ENCODE measurements around the gene TLR3. TPM values are rescaled to one million over a fixed set of nuclear protein-coding genes. Genes with fewer than 3 reads are reported as not detected.

The TLR3 gene
- total RNA-seq, 4 donors from 2014 or later: 2.9 to 12.6 (median 8.6) TPM

DNA sequence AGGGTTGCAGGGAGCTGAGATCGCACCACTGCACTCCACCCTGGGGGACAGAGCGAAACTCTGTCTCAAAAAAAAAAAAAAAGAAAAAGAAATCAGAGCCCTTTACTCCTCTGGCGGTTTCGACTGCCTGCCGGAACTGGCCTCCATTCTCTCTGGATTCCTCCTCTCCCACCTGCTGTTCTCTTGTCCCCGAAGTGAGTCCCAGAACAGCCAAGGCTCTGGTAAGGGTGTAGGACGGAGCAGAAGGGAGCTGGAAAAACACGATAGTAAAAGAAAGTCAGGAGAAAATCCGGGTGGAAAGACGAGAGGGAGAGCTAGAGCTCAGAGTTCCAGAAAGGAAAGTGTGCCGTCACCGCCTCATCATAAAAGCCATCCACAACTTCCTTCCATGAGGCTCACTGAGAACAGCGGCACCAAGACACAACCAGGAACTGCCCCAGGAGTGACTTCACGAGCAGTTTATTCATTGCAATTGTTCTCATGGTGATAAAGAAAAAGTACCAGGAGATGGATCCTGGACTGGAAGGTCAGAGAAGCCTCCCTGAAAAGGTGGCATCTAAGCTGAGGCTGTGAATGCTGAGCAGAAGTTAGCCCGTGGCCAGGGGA, 12.3 kb downstream of the TLR3 start:
- no peaks in the 10 kb centered on the region for H3K27me3 ChIP-seq
- no peaks in the 10 kb centered on the region for H3K9me3 ChIP-seq
- no peak for TF ChIP-seq POLR2A (IDR thresholded peaks at IDR 0.05)
- TF ChIP-seq, protein P1, sequence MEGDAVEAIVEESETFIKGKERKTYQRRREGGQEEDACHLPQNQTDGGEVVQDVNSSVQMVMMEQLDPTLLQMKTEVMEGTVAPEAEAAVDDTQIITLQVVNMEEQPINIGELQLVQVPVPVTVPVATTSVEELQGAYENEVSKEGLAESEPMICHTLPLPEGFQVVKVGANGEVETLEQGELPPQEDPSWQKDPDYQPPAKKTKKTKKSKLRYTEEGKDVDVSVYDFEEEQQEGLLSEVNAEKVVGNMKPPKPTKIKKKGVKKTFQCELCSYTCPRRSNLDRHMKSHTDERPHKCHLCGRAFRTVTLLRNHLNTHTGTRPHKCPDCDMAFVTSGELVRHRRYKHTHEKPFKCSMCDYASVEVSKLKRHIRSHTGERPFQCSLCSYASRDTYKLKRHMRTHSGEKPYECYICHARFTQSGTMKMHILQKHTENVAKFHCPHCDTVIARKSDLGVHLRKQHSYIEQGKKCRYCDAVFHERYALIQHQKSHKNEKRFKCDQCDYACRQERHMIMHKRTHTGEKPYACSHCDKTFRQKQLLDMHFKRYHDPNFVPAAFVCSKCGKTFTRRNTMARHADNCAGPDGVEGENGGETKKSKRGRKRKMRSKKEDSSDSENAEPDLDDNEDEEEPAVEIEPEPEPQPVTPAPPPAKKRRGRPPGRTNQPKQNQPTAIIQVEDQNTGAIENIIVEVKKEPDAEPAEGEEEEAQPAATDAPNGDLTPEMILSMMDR (IDR thresholded peaks at IDR 0.05): no peak
- no peak overlapping the region for H3K27ac ChIP-seq
- no peaks in the 10 kb centered on the region for H3K36me3 ChIP-seq
- DNase-seq: no peak
- intact Hi-C loops (cut with DNase I; ENCODE audit: low total_unique reads): no loop called here
- H3K4me3 ChIP-seq: no peak overlapping the region
- H3K4me1 ChIP-seq: peaks cover 0 to 4% of the 10 kb centered on the region in 2 donors

DNA sequence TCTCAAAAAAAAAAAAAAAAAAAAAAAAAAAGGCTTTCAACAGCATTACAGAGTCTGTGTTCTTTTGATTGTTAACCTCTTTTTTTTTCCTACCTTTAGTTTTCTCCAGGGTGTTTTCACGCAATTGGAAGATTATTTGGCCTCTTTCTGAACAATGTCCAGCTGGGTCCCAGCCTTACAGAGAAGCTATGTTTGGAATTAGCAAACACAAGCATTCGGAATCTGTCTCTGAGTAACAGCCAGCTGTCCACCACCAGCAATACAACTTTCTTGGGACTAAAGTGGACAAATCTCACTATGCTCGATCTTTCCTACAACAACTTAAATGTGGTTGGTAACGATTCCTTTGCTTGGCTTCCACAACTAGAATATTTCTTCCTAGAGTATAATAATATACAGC, 13.3 kb downstream of the TLR3 start:
- DNase-seq: no peak
- intact Hi-C loops (cut with DNase I; ENCODE audit: low total_unique reads): no loop called here
- no peak overlapping the region for H3K4me3 ChIP-seq
- TF ChIP-seq, protein P1 (IDR thresholded peaks at IDR 0.05): no peak
- TF ChIP-seq POLR2A (IDR thresholded peaks at IDR 0.05): no peak
- H3K27ac ChIP-seq: no peak overlapping the region
- H3K36me3 ChIP-seq: no peaks in the 10 kb centered on the region
- no peaks in the 10 kb centered on the region for H3K9me3 ChIP-seq
- peaks cover 0 to 2% of the 10 kb centered on the region in 2 donors for H3K4me1 ChIP-seq
- H3K27me3 ChIP-seq: no peaks in the 10 kb centered on the region

DNA sequence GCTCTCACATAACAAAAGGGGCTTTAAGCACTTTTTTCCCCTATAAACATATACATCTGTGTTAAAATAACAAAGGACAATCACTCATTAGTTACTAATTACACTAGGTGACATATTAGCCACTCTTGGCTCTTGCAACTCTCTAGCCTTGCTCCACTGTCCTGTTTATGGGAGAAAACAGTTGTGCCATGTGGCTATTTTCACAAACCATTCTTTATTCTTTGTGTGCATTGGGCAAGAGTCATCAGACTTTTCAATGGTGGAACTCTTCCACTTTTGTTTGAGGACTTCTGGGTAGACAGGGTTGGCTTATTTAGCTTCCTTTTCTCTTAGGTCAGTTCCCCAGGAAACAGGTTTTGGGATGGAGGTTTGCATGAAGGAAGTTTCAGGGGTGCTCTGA, 19.6 kb downstream of the TLR3 start:
- TF ChIP-seq POLR2A (IDR thresholded peaks at IDR 0.05): no peak
- TF ChIP-seq, protein P1 (IDR thresholded peaks at IDR 0.05): no peak
- H3K27me3 ChIP-seq: no peaks in the 10 kb centered on the region
- no peaks in the 10 kb centered on the region for H3K4me1 ChIP-seq
- DNase-seq: no peak
- no peak overlapping the region for H3K4me3 ChIP-seq
- H3K27ac ChIP-seq: no peak overlapping the region
- intact Hi-C loops (cut with DNase I; ENCODE audit: low total_unique reads): no loop called here
- no peaks in the 10 kb centered on the region for H3K9me3 ChIP-seq
- H3K36me3 ChIP-seq: no peaks in the 10 kb centered on the region

DNA sequence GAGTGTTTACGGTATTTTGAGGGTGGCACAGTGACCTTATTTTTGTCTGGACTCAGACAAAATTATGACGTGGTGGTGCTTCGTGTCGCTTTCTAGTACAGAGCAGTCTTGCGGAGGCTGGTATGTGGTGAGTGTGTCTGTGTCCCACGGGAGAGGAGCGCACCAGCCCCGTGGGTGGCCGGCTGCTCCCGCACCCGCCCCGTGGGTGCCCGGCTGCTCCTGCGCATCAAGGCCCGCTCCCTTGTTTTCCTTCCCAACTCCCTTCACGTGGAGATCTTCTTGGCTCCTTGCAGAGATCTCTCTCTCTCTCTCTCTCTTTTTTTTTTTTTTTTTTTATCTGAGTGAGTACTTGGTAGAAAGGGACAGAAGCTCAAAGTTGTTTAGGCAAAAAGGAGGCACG, 23.3 kb downstream of the TLR3 start:
- Histone ChIP-seq H3K4me1 (no peaks in the 10 kb centered on the region), H3K27ac (no peak overlapping the region), H3K4me3 (no peak overlapping the region), H3K36me3 (no peaks in the 10 kb centered on the region), H3K9me3 (no peaks in the 10 kb centered on the region), H3K27me3 (no peaks in the 10 kb centered on the region)
- DNase-seq: no peak
- intact Hi-C loops (cut with DNase I; ENCODE audit: low total_unique reads): no loop called here
- no peak for TF ChIP-seq POLR2A (IDR thresholded peaks at IDR 0.05)
- TF ChIP-seq, protein P1 (IDR thresholded peaks at IDR 0.05): no peak

DNA sequence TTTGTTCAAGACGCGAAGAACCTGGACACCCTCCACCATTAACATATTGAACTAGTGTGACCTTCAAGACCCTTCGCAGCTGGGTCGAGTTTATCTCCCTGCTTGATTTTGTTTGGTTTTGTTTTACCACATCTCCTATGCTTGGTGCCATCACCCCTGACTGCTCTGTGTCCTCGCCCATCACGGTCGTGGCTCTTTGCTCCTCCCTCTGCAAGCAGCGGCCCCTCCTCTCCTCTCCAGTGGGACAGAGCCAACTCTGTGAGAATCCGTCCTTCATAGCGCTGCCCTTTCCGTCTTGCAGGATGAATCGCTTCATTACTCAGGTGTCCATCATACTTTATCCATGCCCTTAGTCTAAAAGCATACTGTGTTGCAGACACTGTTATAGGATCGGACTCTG, 26.4 kb downstream of the TLR3 start:
- H3K4me3 ChIP-seq: no peak overlapping the region
- no peak overlapping the region for H3K27ac ChIP-seq
- no peaks in the 10 kb centered on the region for H3K36me3 ChIP-seq
- no peaks in the 10 kb centered on the region for H3K9me3 ChIP-seq
- DNase-seq: no peak
- H3K27me3 ChIP-seq: no peaks in the 10 kb centered on the region
- intact Hi-C loops (cut with DNase I; ENCODE audit: low total_unique reads): no loop called here
- TF ChIP-seq POLR2A (IDR thresholded peaks at IDR 0.05): no peak
- TF ChIP-seq, protein P1 (IDR thresholded peaks at IDR 0.05): no peak
- no peaks in the 10 kb centered on the region for H3K4me1 ChIP-seq
